HL-60 (cell line): ENCODE results near the gene NINJ2.

ENCODE experiments used
- DNase-seq, 2 experiments: peaks; one replicate each; pipeline ENCODE4 v3.0.0-alpha.2; 2010 to 2020; ENCODE audit warnings: low read depth in 1 of 2, low spot score in 1 of 2
- H3K27ac ChIP-seq: fragments of 250-450 bp; sonication (Bioruptor Pico); replicated peaks from 2 replicates; pipeline ENCODE4 v1.5.1; 2020; ENCODE audit warnings: mild to moderate bottlenecking, moderate library complexity
- H3K27me3 ChIP-seq: fragments of 250-450 bp; sonication (Bioruptor Pico); 2 replicates; pipeline ENCODE4 v1.5.1; 2021; ENCODE audit warnings: mild to moderate bottlenecking, moderate library complexity; ENCODE audit not compliant: insufficient read depth, poor library complexity, severe bottlenecking
- H3K4me3 ChIP-seq: replicated peaks from 2 replicates; pipeline ENCODE4 v1.5.1; 2011; ENCODE audit warnings: mild to moderate bottlenecking, control low read depth, low read length; ENCODE audit not compliant: insufficient read depth
- GABPA ChIP-seq: IDR thresholded peaks from 2 replicates; pipeline ENCODE4 v1.6.1; 2012; ENCODE audit warnings: low read depth
- POLR2AphosphoS5 ChIP-seq: IDR thresholded peaks from 2 replicates; pipeline ENCODE4 v1.6.1; 2012; ENCODE audit warnings: low read depth
- SPI1 ChIP-seq: IDR thresholded peaks from 2 replicates; pipeline ENCODE4 v1.6.1; 2012; ENCODE audit warnings: low read depth, mild to moderate bottlenecking, borderline replicate concordance
- TF ChIP-seq, protein P1 (sequence below): IDR thresholded peaks from one replicate; pipeline ENCODE4 v1.5.1; 2011; ENCODE audit warnings: low read length, control low read depth, inconsistent platforms; ENCODE audit not compliant: insufficient read depth
- TF ChIP-seq, protein P2 (sequence below): IDR thresholded peaks from 2 replicates; pipeline ENCODE4 v1.6.1; 2012; ENCODE audit warnings: low read depth; ENCODE audit not compliant: insufficient replicate concordance

Gene NINJ2

DNA sequence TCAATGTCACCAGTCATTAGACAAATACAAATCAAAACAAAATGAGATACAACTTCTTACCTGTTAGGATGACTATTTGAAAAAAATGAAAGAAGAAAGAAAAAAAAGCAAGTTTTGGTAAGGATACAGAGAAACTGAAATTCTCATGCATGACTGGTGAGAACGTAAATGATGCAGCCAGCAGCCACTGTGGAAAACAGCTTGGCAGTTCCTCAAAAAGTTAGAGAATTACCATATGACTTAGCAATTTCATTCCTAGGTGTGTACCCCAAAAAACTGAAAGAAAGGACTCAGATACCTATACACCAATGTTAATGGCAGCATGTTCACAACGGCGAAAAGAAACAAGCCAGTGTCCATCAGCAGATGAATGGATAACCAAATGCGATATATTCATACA, 26.6 kb downstream of the NINJ2 start:
- Histone ChIP-seq H3K4me3 (no peak overlapping the region), H3K27me3 (no peaks in the 10 kb centered on the region), H3K27ac (peak overlapping the region; percentile 76)
- peak in 1 of 2 experiments; percentile 49 for DNase-seq
- TF ChIP-seq POLR2AphosphoS5 = no peak
- TF ChIP-seq GABPA = no peak
- TF ChIP-seq, protein P1, sequence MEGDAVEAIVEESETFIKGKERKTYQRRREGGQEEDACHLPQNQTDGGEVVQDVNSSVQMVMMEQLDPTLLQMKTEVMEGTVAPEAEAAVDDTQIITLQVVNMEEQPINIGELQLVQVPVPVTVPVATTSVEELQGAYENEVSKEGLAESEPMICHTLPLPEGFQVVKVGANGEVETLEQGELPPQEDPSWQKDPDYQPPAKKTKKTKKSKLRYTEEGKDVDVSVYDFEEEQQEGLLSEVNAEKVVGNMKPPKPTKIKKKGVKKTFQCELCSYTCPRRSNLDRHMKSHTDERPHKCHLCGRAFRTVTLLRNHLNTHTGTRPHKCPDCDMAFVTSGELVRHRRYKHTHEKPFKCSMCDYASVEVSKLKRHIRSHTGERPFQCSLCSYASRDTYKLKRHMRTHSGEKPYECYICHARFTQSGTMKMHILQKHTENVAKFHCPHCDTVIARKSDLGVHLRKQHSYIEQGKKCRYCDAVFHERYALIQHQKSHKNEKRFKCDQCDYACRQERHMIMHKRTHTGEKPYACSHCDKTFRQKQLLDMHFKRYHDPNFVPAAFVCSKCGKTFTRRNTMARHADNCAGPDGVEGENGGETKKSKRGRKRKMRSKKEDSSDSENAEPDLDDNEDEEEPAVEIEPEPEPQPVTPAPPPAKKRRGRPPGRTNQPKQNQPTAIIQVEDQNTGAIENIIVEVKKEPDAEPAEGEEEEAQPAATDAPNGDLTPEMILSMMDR = no peak
- TF ChIP-seq SPI1 = peak; percentile 87

GRCh38 chr12:633731-634130, 29.5 kb downstream of the NINJ2 start:
- H3K4me3 ChIP-seq = no peak overlapping the region
- DNase-seq = no peak
- no peak for TF ChIP-seq GABPA
- TF ChIP-seq, protein P1 = no peak
- TF ChIP-seq, protein P2, sequence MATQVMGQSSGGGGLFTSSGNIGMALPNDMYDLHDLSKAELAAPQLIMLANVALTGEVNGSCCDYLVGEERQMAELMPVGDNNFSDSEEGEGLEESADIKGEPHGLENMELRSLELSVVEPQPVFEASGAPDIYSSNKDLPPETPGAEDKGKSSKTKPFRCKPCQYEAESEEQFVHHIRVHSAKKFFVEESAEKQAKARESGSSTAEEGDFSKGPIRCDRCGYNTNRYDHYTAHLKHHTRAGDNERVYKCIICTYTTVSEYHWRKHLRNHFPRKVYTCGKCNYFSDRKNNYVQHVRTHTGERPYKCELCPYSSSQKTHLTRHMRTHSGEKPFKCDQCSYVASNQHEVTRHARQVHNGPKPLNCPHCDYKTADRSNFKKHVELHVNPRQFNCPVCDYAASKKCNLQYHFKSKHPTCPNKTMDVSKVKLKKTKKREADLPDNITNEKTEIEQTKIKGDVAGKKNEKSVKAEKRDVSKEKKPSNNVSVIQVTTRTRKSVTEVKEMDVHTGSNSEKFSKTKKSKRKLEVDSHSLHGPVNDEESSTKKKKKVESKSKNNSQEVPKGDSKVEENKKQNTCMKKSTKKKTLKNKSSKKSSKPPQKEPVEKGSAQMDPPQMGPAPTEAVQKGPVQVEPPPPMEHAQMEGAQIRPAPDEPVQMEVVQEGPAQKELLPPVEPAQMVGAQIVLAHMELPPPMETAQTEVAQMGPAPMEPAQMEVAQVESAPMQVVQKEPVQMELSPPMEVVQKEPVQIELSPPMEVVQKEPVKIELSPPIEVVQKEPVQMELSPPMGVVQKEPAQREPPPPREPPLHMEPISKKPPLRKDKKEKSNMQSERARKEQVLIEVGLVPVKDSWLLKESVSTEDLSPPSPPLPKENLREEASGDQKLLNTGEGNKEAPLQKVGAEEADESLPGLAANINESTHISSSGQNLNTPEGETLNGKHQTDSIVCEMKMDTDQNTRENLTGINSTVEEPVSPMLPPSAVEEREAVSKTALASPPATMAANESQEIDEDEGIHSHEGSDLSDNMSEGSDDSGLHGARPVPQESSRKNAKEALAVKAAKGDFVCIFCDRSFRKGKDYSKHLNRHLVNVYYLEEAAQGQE = no peak
- no peak for TF ChIP-seq POLR2AphosphoS5
- TF ChIP-seq SPI1 = no peak
- H3K27me3 ChIP-seq = no peaks in the 10 kb centered on the region
- H3K27ac ChIP-seq = no peak overlapping the region; the same call in 1 of the 2 replicates

GRCh38 chr12:632102-632696, 31.0 kb downstream of the NINJ2 start:
- TF ChIP-seq GABPA (no peak), SPI1 (no peak), POLR2AphosphoS5 (no peak)
- TF ChIP-seq, protein P1 = no peak
- TF ChIP-seq, protein P2 = no peak
- Histone ChIP-seq H3K27me3 (no peaks in the 10 kb centered on the region), H3K4me3 (no peak overlapping the region), H3K27ac (peak overlapping the region; percentile 40)
- no peak for DNase-seq
